Stimulated activated CD4-positive, alpha-beta T cell treated with anti-CD3 and anti-CD28 coated beads, TNF-alpha, amount 100 ng/mL, for 48 hours (primary cell): ENCODE data around the gene RARRES2.
"Not testable (repeated sequence)": the region's sequence is repeated elsewhere in the genome, so short reads cannot be mapped to it uniquely, and the experiment has no call there.

Experiments used
- DNase-seq, 3 donors: peaks; one replicate each; pipeline ENCODE4 v3.0.0-alpha.2; 2020; ENCODE audit warnings: low read depth in 3 of 3

RARRES2 gene

GRCh38 chr7:150317748-150318444 lies 23.5 kb downstream of the RARRES2 start:
- DNase-seq, result no peak

GRCh38 chr7:150316987-150317386 lies 24.4 kb downstream of the RARRES2 start:
- not testable (repeated sequence) for DNase-seq

GRCh38 chr7:150314639-150315239 lies 26.7 kb downstream of the RARRES2 start:
- no peak for DNase-seq

GRCh38 chr7:150313870-150314269 lies 27.6 kb downstream of the RARRES2 start:
- no peak for DNase-seq

GRCh38 chr7:150313367-150313809 lies 28.0 kb downstream of the RARRES2 start:
- DNase-seq, result no peak

- not testable (repeated sequence) for DNase-seq
Measured at GRCh38 chr7:150312649-150313366, 28.6 kb downstream of the RARRES2 start.

GRCh38 chr7:150311711-150312110 lies 29.7 kb downstream of the RARRES2 start:
- DNase-seq, result no peak

- no peak for DNase-seq
Measured at GRCh38 chr7:150311146-150311545, 30.3 kb downstream of the RARRES2 start.

GRCh38 chr7:150308575-150308974 lies 32.9 kb downstream of the RARRES2 start:
- DNase-seq, result no peak

- DNase-seq, result no peak
Measured at GRCh38 chr7:150307904-150308303, 33.5 kb downstream of the RARRES2 start.

GRCh38 chr7:150307129-150307528 lies 34.3 kb downstream of the RARRES2 start:
- no peak for DNase-seq

GRCh38 chr7:150306377-150306776 lies 35.1 kb downstream of the RARRES2 start:
- DNase-seq, result not testable (repeated sequence)

GRCh38 chr7:150305903-150306284 lies 35.5 kb downstream of the RARRES2 start:
- not testable (repeated sequence) for DNase-seq

GRCh38 chr7:150305259-150305902 lies 36.0 kb downstream of the RARRES2 start:
- not testable (repeated sequence) for DNase-seq

GRCh38 chr7:150304499-150305258 lies 36.8 kb downstream of the RARRES2 start:
- not testable (repeated sequence) for DNase-seq

- not testable (repeated sequence) for DNase-seq
Measured at GRCh38 chr7:150302908-150303310, 38.5 kb downstream of the RARRES2 start.

GRCh38 chr7:150297978-150298377 lies 43.5 kb downstream of the RARRES2 start:
- DNase-seq, result not testable (repeated sequence)

GRCh38 chr7:150296802-150297201 lies 44.6 kb downstream of the RARRES2 start:
- DNase-seq, result not testable (repeated sequence)

GRCh38 chr7:150295614-150296013 lies 45.8 kb downstream of the RARRES2 start:
- not testable (repeated sequence) for DNase-seq

- DNase-seq, result not testable (repeated sequence)
Measured at GRCh38 chr7:150295027-150295426, 46.4 kb downstream of the RARRES2 start.

- DNase-seq, result not testable (repeated sequence)
Measured at GRCh38 chr7:150290317-150290716, 51.1 kb downstream of the RARRES2 start.
